ENCODE results near the gene RUVBL2.
"Not testable (repeated sequence)": the region's sequence is repeated elsewhere in the genome, so short reads cannot be mapped to it uniquely, and the experiment has no call there.

- not testable (repeated sequence) for TF ChIP-seq CTCF (IDR thresholded peaks at IDR 0.05; ENCODE audit: low read depth, low read length, missing input control); SP1 (IDR thresholded peaks at IDR 0.05); FOXA1 (IDR thresholded peaks at IDR 0.05); JUND (IDR thresholded peaks at IDR 0.05); EGR1 (IDR thresholded peaks at IDR 0.05; ENCODE audit: low read depth in 2 of 2); REST (IDR thresholded peaks at IDR 0.05); ATF3 (IDR thresholded peaks at IDR 0.05); GABPA (IDR thresholded peaks at IDR 0.05 in 1 of 2, conservative IDR thresholded peaks at IDR 0.05 in 1 of 2); TAF1 (conservative IDR thresholded peaks at IDR 0.05); YY1 (IDR thresholded peaks at IDR 0.05); RXRA (IDR thresholded peaks at IDR 0.05)
These were observed 49.0 kb downstream of the RUVBL2 start for GRCh38 chr19:49042666-49043065.
